SK-N-DZ (cell line): ENCODE data around the gene SBNO2.

Experiments used
- DNase-seq: peaks from one replicate; pipeline ENCODE4 v3.0.0-alpha.2; 2015; ENCODE audit warnings: low spot score

Gene SBNO2

GRCh38 chr19:1061987-1062386 is 112.1 kb downstream of the SBNO2 start:
- DNase-seq, result no peak

- no peak for DNase-seq
These were observed 113.4 kb downstream of the SBNO2 start for GRCh38 chr19:1060689-1061088.

GRCh38 chr19:1058112-1058511 is 116.0 kb downstream of the SBNO2 start:
- DNase-seq, result no peak
